Superior temporal gyrus (tissue), 1 donor: ENCODE data around the gene ZNF317.
A peak's percentile ranks its signal among the peaks of the same experiment; 100 is the strongest.

Experiments used
- DNase-seq: peaks from one replicate; pipeline ENCODE4 v3.0.0-alpha.2; 2016; ENCODE audit errors: extremely low spot score

The ZNF317 gene

GRCh38 chr19:9140159-9140874 is at the start of gene ZNF317:
ZNF317 (plus strand) TSS chr19:9140397; CDS start chr19:9156017, 15,620 bp downstream.
- peak; percentile 99 for DNase-seq

GRCh38 chr19:9107375-9107774 is 32.8 kb upstream of the ZNF317 start, which contains the start of gene OR7G2:
OR7G2 (minus strand) TSS chr19:9107475; CDS start chr19:9103243, 4,232 bp downstream.
- DNase-seq: no peak

DNA sequence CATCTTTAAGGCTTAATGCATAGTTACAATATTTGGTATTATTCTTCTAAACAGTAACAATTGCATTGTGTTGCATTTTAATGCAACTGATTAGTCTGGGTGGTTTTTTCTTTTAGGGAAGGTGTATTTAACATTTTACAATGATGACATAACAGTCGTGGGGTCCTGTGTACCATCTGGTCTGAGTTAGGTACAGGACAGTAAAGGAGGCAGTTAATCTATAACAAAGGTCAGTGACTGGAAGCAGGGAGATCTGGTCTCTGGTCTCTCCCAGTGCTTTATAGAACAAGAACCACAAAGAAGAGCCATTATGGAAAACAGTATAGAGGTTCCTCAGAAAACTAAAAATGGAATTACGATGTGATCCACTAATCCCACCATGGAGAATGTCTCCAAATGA is 30.2 kb upstream of the ZNF317 start:
- DNase-seq: no peak

GRCh38 chr19:9115307-9115813 is 24.8 kb upstream of the ZNF317 start, which contains the start of gene OR7G1:
OR7G1 (minus strand) TSS chr19:9115763; CDS start chr19:9115763, 0 bp downstream.
- no peak for DNase-seq

GRCh38 chr19:9116547-9116946 is 23.6 kb upstream of the ZNF317 start:
- no peak for DNase-seq

- no peak for DNase-seq
These were observed 13.2 kb upstream of the ZNF317 start, which contains the start of gene OR7G3 for GRCh38 chr19:9126900-9127405. OR7G3 (minus strand) TSS chr19:9126950; CDS start chr19:9126950, 0 bp downstream.

DNA sequence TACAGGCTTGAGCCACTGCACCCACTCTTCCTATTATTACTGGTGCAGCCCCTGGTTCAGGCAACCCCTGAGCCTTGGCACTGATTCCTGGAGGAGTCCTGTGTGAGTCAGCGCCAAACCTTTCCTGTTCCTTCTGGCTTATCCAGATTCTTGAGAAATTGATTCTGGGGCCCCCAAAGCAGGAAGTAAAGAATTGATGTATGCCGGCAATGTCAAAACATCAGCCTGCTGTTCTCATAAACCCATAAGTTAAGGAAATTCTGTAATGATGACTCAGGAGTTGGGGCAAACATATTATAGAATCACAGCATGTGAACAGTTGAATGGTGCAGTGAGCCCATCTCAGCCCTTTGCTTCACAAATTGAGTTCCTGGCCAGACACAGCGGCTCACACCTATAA is 12.0 kb upstream of the ZNF317 start:
- DNase-seq: no peak

- DNase-seq: no peak
These were observed 9.2 kb upstream of the ZNF317 start for GRCh38 chr19:9130965-9131364.

DNA sequence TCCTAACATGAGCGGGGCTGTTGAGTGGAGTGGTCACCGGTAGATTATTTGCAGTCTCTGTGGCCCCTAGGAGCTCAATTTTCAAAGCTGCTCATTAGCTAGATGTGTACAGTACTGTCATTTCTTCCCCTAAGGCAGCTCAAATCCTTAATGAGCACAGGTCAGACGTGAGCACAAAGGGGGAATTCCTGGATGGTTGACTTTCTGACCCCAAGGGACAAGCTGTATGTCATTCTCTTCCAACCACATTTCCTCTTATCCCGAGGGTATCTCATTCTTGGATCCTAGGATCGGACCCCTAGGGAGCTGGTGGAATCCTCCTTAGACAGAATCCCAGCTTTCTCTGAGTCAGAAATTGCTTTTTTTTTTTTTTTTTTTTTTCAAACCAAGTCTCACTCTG is 7.8 kb upstream of the ZNF317 start:
- no peak for DNase-seq

GRCh38 chr19:9139609-9140158 is 513 bp upstream of the ZNF317 start:
- no peak for DNase-seq

- DNase-seq: no peak
These were observed 4.7 kb downstream of the ZNF317 start for GRCh38 chr19:9144920-9145319.

- DNase-seq: no peak
These were observed 6.7 kb downstream of the ZNF317 start for GRCh38 chr19:9146882-9147281.

GRCh38 chr19:9148697-9149096 is 8.5 kb downstream of the ZNF317 start:
- no peak for DNase-seq

DNA sequence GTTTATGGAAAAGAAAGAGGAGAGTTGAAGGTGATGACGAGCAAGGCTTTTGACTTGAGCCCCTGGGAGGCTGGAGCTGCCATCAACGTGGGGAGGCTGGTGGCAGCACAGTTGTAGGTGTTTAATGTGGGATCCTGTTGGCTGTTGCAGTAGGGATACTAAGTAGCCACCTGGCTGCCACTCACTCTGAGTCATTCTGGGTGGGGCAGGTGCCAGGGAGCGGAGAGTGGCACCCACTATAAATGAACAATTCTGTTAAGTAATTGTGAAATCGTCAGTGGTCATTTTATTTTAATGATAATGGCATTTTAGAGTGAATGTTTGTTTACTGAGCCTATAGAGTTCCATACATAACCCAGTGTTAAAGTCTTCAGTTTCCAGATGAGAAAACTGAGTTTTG is 9.8 kb downstream of the ZNF317 start:
- no peak for DNase-seq

- no peak for DNase-seq
These were observed 10.5 kb downstream of the ZNF317 start for GRCh38 chr19:9150650-9151049.

DNA sequence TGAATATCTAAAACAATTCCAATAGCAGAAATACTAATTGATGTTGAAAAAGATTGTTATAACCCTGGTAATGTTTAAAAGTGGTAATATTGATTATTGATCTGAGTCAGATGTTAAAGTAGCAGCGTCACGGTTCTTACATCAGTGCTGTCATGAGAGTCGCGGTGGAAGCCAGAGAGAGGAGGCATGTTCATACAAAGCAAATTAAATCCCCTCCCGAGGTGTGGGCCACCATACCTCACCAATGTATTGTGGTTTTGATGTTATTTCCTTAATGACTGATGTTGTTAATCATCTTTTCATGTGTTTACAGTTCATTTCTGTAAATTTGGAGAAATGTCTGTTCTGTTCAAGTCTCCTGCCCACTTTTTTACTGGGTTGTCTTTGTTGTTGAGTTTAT is 11.2 kb downstream of the ZNF317 start:
- no peak for DNase-seq

DNA sequence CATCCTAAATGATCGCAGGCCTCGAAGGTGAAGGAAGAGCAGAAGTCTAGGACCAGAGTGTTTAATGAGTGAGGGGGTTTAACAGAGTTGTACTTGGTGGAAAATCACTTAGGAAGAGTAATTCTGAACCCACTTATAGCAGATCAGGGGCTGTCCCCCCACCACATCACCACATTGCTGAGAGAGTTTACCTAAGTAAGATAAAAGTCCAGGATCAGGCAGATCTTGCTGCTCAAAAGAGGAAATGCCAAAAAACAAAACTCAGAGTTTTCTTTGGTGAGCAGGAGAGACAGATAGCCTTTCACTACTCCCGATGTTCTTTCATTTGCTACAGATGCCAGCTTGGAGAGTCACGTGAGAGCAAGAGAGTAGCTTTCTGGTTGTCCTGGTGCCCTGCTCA is 15.4 kb downstream of the ZNF317 start:
- DNase-seq: no peak

- DNase-seq: no peak
These were observed 16.1 kb downstream of the ZNF317 start for GRCh38 chr19:9156304-9156703.

DNA sequence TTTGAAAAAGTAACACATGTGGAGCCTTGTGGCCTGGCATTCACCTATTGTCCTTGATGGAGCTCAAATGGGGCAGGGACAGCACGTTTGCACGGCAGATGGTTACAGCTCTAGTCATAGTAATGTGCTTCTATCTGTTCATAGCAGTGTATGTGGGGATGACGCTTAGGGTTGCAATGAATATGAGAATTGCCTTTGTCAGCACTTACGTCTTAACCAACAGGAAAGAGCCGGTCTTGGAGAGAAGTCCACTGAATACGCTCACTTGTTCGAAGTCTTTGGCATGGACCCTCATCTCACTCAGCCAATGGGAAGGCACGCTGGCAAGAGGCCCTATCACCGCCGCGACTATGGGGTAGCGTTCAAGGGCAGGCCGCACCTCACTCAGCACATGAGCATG is 19.7 kb downstream of the ZNF317 start:
- DNase-seq: no peak

- no peak for DNase-seq
These were observed 21.2 kb downstream of the ZNF317 start for GRCh38 chr19:9161427-9161826.

DNA sequence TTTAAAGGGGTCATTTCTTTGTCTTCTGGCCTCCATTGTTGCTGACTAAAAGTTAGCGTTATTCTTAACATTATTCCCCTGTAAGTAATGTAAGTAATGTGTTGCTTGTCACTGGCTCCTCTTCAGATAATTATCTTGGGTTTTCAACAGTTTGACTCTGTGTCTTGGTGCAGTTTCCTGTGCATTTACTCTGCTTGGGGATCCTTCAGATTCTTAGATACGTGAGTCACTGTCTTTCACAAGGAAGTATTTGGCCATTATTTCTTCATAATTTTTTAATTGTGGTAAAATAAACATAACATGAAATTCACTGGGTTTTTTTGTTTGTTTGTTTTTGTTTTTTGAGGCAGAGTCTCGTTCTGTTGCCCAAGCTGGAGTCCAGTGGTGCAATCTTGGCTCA is 25.1 kb downstream of the ZNF317 start:
- DNase-seq: no peak

- DNase-seq: no peak
These were observed 26.6 kb downstream of the ZNF317 start for GRCh38 chr19:9166846-9167245.

DNA sequence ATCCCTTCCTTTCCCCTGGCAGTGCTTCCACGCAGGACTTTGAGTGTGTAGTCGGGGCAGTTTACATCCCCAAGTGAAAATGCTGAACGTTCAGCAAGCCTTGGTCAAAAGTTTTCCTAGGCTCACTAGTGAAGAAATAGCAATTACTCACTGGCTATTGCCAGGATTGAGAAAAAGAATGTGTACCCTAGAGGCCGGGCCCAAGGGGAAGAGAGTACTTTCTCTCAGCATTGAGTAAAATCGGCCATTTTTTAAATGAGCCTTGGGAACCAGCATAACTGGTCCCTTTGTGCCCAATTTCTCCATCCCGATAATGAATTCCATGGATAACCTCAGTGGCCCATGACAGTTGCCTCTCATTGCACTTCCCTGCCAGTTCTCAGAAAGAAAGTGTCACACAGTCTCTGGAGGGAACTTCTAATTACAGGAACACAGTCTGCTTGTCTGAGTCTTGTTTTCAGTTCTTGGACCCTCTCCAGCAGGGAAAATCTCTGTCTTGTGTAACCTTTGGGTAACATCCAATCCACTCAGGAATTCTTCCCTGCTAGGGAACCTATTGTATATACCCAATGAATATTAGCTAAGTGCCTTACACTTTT is 31.3 kb downstream of the ZNF317 start:
- no peak for DNase-seq
